ENCODE results near the gene FBXL20. TPM values are rescaled to one million over a fixed set of nuclear protein-coding genes. Genes with fewer than 3 reads are reported as not detected.

FBXL20 gene
- total and polyA plus RNA-seq, 2 of the 8 experiments (the other 6 are each of a cell fraction or from before 2014, with no cell fraction given), result 5.5 to 11.0 TPM

GRCh38 chr17:39361064-39361463 lies 40.4 kb downstream of the FBXL20 start:
- CTCF ChIA-PET (ENCODE audit: partially characterized antibody), result interaction anchor here (0.6 kb wide), 1 partner anchor 21 kb away, joined by 3 read pairs; no protein-coding TSS in a partner anchor
- Histone ChIP-seq H3K9ac (replicated peaks in 1 of 4; ENCODE audit: extremely low read depth in 1 of 4, low read depth in 3 of 4, low read length in 3 of 4) (no peak overlapping the region), H2BK12ac (ENCODE audit: low read depth, low read length) (no peak overlapping the region), H3K4me1 (replicated peaks in 1 of 4; ENCODE audit: control insufficient read depth in 3 of 4, insufficient read depth in 4 of 4, low read length in 3 of 4) (no peaks in the 10 kb centered on the region; a peak in 1 of 7 replicates), H3K79me1 (ENCODE audit: low read depth, low read length) (no peaks in the 10 kb centered on the region), H3K23me2 (ENCODE audit: low read depth, low read length) (no peaks in the 10 kb centered on the region), H3K23ac (ENCODE audit: insufficient read length) (no peak overlapping the region), H3K4me2 (ENCODE audit: insufficient read depth in 1 of 2, low read depth in 2 of 2, low read length in 2 of 2) (no peak overlapping the region), H2BK20ac (ENCODE audit: low read length) (no peak overlapping the region), H3K56ac (replicated peaks; ENCODE audit: insufficient read length, low read depth, low read length) (no peak overlapping the region), H2BK120ac (replicated peaks; ENCODE audit: low read depth, low read length) (no peak overlapping the region), H4K5ac (ENCODE audit: insufficient read length, low read depth, low read length) (no peak overlapping the region), H2AK5ac (ENCODE audit: low read depth, low read length) (no peak overlapping the region), H2BK5ac (ENCODE audit: low read depth, low read length) (no peak overlapping the region), H3K14ac (ENCODE audit: insufficient read length) (no peak overlapping the region), H3K9me3 (ENCODE audit: insufficient read depth in 2 of 2, low read depth in 1 of 2, low read length in 1 of 2) (no peaks in the 10 kb centered on the region), H3K27ac (ENCODE audit: low read depth, low read length) (no peak overlapping the region), H3K18ac (ENCODE audit: extremely low read depth, low read length) (no peak overlapping the region), H3K36me3 (ENCODE audit: control insufficient read depth in 2 of 4, insufficient read depth in 4 of 4, low read length in 3 of 4) (no peaks in the 10 kb centered on the region), H2BK15ac (ENCODE audit: low read length) (no peak overlapping the region), H4K20me1 (replicated peaks in 1 of 2; ENCODE audit: control insufficient read depth in 1 of 2, insufficient read depth in 2 of 2, low read length in 2 of 2) (peaks cover 0 to 2% of the 10 kb centered on the region in 2 experiments), H2AFZ (ENCODE audit: low read length) (no peak overlapping the region), H3K79me2 (ENCODE audit: control insufficient read depth in 1 of 2, insufficient read depth in 2 of 2, low read length in 2 of 2) (no peaks in the 10 kb centered on the region), H4K8ac (ENCODE audit: extremely low read depth, insufficient read depth, low read length) (no peak overlapping the region), H3K4ac (replicated peaks; ENCODE audit: insufficient read length, low read depth, low read length) (no peak overlapping the region), H3K27me3 (replicated peaks in 1 of 4; ENCODE audit: control insufficient read depth in 3 of 4, extremely low read depth in 1 of 4, insufficient read depth in 3 of 4, low read length in 3 of 4) (no peaks in the 10 kb centered on the region), H3K4me3 (ENCODE audit: extremely low read depth in 1 of 4, insufficient read depth in 2 of 4, low read depth in 3 of 4, low read length in 4 of 4) (no peak overlapping the region), H4K91ac (replicated peaks; ENCODE audit: insufficient read length, low read length) (no peak overlapping the region)
- POLR2A ChIA-PET (ENCODE audit: partially characterized antibody), result no interaction called here
- TF ChIP-seq SP2 (IDR thresholded peaks at IDR 0.05; ENCODE audit: low read length) (no peak), EGR1 (IDR thresholded peaks at IDR 0.05; ENCODE audit: borderline replicate concordance, low read depth, low read length) (no peak), NRF1 (IDR thresholded peaks at IDR 0.05; ENCODE audit: low read depth, low read length) (no peak), RNF2 (IDR thresholded peaks at IDR 0.05; ENCODE audit: borderline replicate concordance, low read depth, low read length, missing control alignments, poor library complexity, severe bottlenecking) (no peak), BCL11A (IDR thresholded peaks at IDR 0.05; ENCODE audit: low read depth in 2 of 2, low read length in 2 of 2) (no peak), KDM5A (IDR thresholded peaks at IDR 0.05; ENCODE audit: low read length) (no peak), SAP30 (IDR thresholded peaks at IDR 0.05; ENCODE audit: insufficient read depth, insufficient replicate concordance, low read length) (no peak), POLR2A (IDR thresholded peaks at IDR 0.05; ENCODE audit: control extremely low read depth in 1 of 2, low read depth in 2 of 2, low read length in 2 of 2) (no peak), SP4 (IDR thresholded peaks at IDR 0.05; ENCODE audit: low read length) (no peak)
- 100% methylated on average over 1 of the region's 1 CpG; no CpG with 5 or more reads in 1 of the 2 experiments for WGBS, 2 experiments (ENCODE audit: extremely low coverage in 1 of 2, insufficient coverage in 1 of 2, insufficient read length in 1 of 2, insufficient replicate concordance in 2 of 2, low coverage in 1 of 2, low lambda C conversion rate in 2 of 2, missing lambda C conversion rate in 1 of 2)
- DNase-seq (ENCODE audit: low read depth in 1 of 2, low spot score in 2 of 2) (no peak), FAIRE-seq (no peak)

All from H1 (cell line).